ENCODE data around the gene AGRN. TPM values are rescaled to one million over a fixed set of nuclear protein-coding genes. Genes with fewer than 3 reads are reported as not detected.

AGRN gene
- total RNA-seq, 1 experiment from 2014 or later, result 446 TPM

- TF ChIP-seq, protein P1, sequence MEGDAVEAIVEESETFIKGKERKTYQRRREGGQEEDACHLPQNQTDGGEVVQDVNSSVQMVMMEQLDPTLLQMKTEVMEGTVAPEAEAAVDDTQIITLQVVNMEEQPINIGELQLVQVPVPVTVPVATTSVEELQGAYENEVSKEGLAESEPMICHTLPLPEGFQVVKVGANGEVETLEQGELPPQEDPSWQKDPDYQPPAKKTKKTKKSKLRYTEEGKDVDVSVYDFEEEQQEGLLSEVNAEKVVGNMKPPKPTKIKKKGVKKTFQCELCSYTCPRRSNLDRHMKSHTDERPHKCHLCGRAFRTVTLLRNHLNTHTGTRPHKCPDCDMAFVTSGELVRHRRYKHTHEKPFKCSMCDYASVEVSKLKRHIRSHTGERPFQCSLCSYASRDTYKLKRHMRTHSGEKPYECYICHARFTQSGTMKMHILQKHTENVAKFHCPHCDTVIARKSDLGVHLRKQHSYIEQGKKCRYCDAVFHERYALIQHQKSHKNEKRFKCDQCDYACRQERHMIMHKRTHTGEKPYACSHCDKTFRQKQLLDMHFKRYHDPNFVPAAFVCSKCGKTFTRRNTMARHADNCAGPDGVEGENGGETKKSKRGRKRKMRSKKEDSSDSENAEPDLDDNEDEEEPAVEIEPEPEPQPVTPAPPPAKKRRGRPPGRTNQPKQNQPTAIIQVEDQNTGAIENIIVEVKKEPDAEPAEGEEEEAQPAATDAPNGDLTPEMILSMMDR (IDR thresholded peaks at IDR 0.05; ENCODE audit: unreplicated experiment), result no peak
- Mint-ChIP-seq H3K27ac (ENCODE audit: unreplicated experiment) (no peak overlapping the region), H3K4me1 (ENCODE audit: low read depth, unreplicated experiment) (no peaks in the 10 kb centered on the region), H3K36me3 (ENCODE audit: insufficient read depth, unreplicated experiment) (peaks cover 40% of the 10 kb centered on the region), H3K27me3 (ENCODE audit: unreplicated experiment) (no peaks in the 10 kb centered on the region), H3K9me3 (ENCODE audit: low read depth, unreplicated experiment) (no peaks in the 10 kb centered on the region), H3K4me3 (ENCODE audit: low read depth, unreplicated experiment) (no peak overlapping the region)
- intact Hi-C loops (cut with micrococcal nuclease; ENCODE audit: unreplicated experiment), result no loop called here
- CTCF ChIA-PET, result no interaction called here
- no peak for DNase-seq
- no TSS peak for BruUV-seq (replicated peaks)
Measured at GRCh38 chr1:1034439-1034781, 14.5 kb downstream of the AGRN start.

GRCh38 chr1:1035291-1035943 lies 15.5 kb downstream of the AGRN start:
- Mint-ChIP-seq H3K36me3 (ENCODE audit: insufficient read depth, unreplicated experiment) (peaks cover 49% of the 10 kb centered on the region), H3K4me1 (ENCODE audit: low read depth, unreplicated experiment) (no peaks in the 10 kb centered on the region), H3K27me3 (ENCODE audit: unreplicated experiment) (no peaks in the 10 kb centered on the region), H3K4me3 (ENCODE audit: low read depth, unreplicated experiment) (no peak overlapping the region), H3K27ac (ENCODE audit: unreplicated experiment) (no peak overlapping the region), H3K9me3 (ENCODE audit: low read depth, unreplicated experiment) (no peaks in the 10 kb centered on the region)
- BruUV-seq (replicated peaks), result no TSS peak
- DNase-seq, result no peak
- CTCF ChIA-PET, result no interaction called here
- TF ChIP-seq, protein P1 (IDR thresholded peaks at IDR 0.05; ENCODE audit: unreplicated experiment), result no peak
- intact Hi-C loops (cut with micrococcal nuclease; ENCODE audit: unreplicated experiment), result no loop called here

DNA sequence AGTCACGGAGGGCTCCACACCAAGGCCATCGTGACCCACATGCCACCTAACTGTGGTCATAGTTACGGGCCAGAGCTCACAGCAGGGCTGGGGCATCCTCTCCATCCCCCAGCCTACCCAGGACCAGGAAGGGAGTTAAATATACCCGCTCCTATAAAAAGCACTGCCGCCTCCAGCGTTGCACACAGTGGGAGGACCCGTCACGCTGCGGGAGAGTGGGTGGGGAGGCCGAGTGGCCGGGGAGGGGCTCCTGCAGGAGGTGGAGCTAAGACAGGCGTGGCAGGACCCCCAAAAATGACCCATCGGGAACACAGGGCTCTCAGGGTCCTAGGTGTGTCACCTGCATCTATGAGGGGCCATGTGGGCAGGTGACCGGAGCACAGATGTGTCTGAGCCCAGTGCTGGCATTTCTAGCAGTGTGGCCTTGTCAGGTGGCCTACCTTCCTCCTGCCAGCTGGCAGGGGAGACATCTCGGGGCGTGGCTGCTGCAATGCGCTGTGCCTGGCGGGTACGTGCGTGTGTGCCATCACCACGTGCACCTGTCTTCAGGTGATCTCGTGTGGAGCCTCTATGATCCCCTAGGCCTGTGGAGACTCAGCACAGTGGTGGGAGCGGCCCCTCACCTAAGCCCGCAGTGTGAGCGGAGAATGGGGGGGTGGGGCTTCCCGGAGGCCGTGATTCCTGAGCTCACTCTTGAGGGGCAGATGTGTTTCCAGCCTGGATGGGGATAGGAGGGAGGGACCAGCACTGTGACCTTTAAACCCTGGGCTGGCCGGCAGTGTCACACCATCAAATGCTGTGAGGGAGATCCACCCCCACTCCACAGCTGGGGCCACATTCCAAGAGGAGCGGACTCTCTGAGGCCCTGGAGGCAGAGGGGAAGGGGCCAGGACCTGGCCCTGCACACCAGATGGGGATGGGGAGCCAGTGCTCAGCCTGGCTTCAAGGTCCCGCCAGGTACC lies 17.7 kb downstream of the AGRN start:
- Mint-ChIP-seq H3K4me3 (ENCODE audit: low read depth, unreplicated experiment) (no peak overlapping the region), H3K27me3 (ENCODE audit: unreplicated experiment) (no peaks in the 10 kb centered on the region), H3K36me3 (ENCODE audit: insufficient read depth, unreplicated experiment) (peaks cover 45% of the 10 kb centered on the region), H3K4me1 (ENCODE audit: low read depth, unreplicated experiment) (no peaks in the 10 kb centered on the region), H3K27ac (ENCODE audit: unreplicated experiment) (no peak overlapping the region), H3K9me3 (ENCODE audit: low read depth, unreplicated experiment) (no peaks in the 10 kb centered on the region)
- CTCF ChIA-PET, result no interaction called here
- TF ChIP-seq, protein P1 (IDR thresholded peaks at IDR 0.05; ENCODE audit: unreplicated experiment), result no peak
- DNase-seq, result no peak
- intact Hi-C loops (cut with micrococcal nuclease; ENCODE audit: unreplicated experiment), result no loop called here
- no TSS peak for BruUV-seq (replicated peaks)

- no peak for DNase-seq
- Mint-ChIP-seq H3K27me3 (ENCODE audit: unreplicated experiment) (no peaks in the 10 kb centered on the region), H3K4me1 (ENCODE audit: low read depth, unreplicated experiment) (no peaks in the 10 kb centered on the region), H3K36me3 (ENCODE audit: insufficient read depth, unreplicated experiment) (peaks cover 54% of the 10 kb centered on the region), H3K9me3 (ENCODE audit: low read depth, unreplicated experiment) (no peaks in the 10 kb centered on the region), H3K4me3 (ENCODE audit: low read depth, unreplicated experiment) (no peak overlapping the region), H3K27ac (ENCODE audit: unreplicated experiment) (no peak overlapping the region)
- TF ChIP-seq, protein P1 (IDR thresholded peaks at IDR 0.05; ENCODE audit: unreplicated experiment), result no peak
- CTCF ChIA-PET, result no interaction called here
- intact Hi-C loops (cut with micrococcal nuclease; ENCODE audit: unreplicated experiment), result no loop called here
- no TSS peak for BruUV-seq (replicated peaks)
Measured at GRCh38 chr1:1038694-1039093, 18.8 kb downstream of the AGRN start.
